ENCODE results near the gene PADI2.
"Not testable (repeated sequence)": the region's sequence is repeated elsewhere in the genome, so short reads cannot be mapped to it uniquely, and the experiment has no call there.

Gene PADI2

GRCh38 chr1:17080085-17080759 is 39.0 kb downstream of the PADI2 start:
- DNase-seq = no peak

GRCh38 chr1:17078991-17079868 is 40.0 kb downstream of the PADI2 start:
- DNase-seq = no peak

GRCh38 chr1:17075470-17076255 is 43.6 kb downstream of the PADI2 start:
- peak; percentile 54 for DNase-seq

GRCh38 chr1:17071794-17072193 is 47.5 kb downstream of the PADI2 start:
- DNase-seq = no peak

GRCh38 chr1:17070163-17070525 is 49.1 kb downstream of the PADI2 start:
- DNase-seq = no peak

GRCh38 chr1:17069452-17070162 is 49.6 kb downstream of the PADI2 start:
- no peak for DNase-seq

GRCh38 chr1:17068789-17069188 is 50.5 kb downstream of the PADI2 start:
- no peak for DNase-seq

- DNase-seq = no peak
Measured at GRCh38 chr1:17067465-17068240, 51.6 kb downstream of the PADI2 start.

GRCh38 chr1:17067069-17067426 is 52.2 kb downstream of the PADI2 start:
- no peak for DNase-seq

GRCh38 chr1:17066361-17067068 is 52.7 kb downstream of the PADI2 start:
- no peak for DNase-seq

GRCh38 chr1:17065666-17066065 is 53.6 kb downstream of the PADI2 start:
- no peak for DNase-seq

GRCh38 chr1:17062751-17063150 is 56.5 kb downstream of the PADI2 start:
- DNase-seq = not testable (repeated sequence)

- no peak for DNase-seq
Measured at GRCh38 chr1:17061892-17062291, 57.4 kb downstream of the PADI2 start.

GRCh38 chr1:17061486-17061885 is 57.8 kb downstream of the PADI2 start:
- DNase-seq = no peak

- peak; percentile 65 for DNase-seq
Measured at GRCh38 chr1:17060306-17060749, 58.9 kb downstream of the PADI2 start.

GRCh38 chr1:17059391-17060305 is 59.6 kb downstream of the PADI2 start:
- peak; percentile 25 for DNase-seq

- DNase-seq = no peak
Measured at GRCh38 chr1:17056551-17056950, 62.7 kb downstream of the PADI2 start.

GRCh38 chr1:17055801-17056200 is 63.5 kb downstream of the PADI2 start:
- no peak for DNase-seq

- DNase-seq = peak; percentile 97
Measured at GRCh38 chr1:17053685-17054410, 65.4 kb downstream of the PADI2 start, which contains the start of gene SDHB. SDHB (minus strand) TSS chr1:17054032; CDS start chr1:17054019, 13 bp downstream.

Measured in NCI-H1048 (cell line).